HPDE6-E6E7 (cell line): ENCODE data around the gene GAB4.
"Not testable (repeated sequence)": the region's sequence is repeated elsewhere in the genome, so short reads cannot be mapped to it uniquely, and the experiment has no call there.

Experiments used
- DNase-seq: peaks from one replicate; pipeline ENCODE4 v3.0.0; 2011; ENCODE audit warnings: missing footprints; ENCODE audit errors: extremely low spot score

Gene GAB4

DNA sequence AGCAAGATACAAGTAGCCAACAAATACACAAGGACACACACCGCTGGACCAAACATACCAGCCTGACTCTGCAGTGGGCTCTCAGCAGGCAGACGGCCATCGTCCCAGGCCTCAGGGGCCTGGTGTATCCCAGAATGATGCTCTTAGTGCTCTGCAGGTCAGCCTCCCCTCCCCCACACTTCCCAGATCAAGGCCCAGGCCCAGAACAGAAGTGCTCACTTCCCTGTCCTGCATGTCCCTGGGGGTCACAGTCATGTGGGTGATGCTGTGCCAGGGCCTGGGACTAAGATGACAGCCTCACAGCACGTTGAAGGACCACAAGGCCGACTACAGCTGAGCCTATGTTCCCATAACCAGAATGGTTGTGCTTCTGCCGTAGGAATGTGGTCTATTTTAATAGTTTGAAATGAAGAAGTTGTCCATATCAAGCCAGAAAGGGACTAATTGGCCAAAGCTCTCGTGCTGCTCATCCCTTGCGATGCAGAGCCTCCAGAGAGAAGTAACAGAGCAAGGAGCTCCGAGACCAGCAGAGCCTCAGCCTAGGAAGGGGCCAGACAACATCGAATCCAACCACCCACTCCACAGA is 48.6 kb downstream of the GAB4 start:
- no peak for DNase-seq

- no peak for DNase-seq
Observed at GRCh38 chr22:16958475-16958874, 49.5 kb downstream of the GAB4 start.

DNA sequence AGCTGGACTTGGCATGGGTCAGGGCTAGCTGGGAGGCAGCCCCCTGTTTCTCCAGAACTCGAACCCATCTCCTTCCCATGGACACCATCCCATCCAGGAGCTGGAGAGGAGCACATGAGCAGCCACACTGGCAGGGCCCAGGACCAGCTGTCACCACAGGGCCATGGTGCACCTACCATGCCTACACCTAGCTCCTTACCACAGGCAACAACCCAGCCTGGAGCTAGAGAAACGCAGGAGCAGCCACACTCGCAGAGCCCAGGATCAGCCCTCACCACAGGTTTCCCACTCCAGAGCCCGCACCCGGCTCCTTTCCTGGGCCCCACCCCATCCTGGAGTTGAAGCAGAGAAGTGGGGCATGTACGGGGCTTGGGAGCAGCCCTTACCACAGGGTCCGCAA is 50.2 kb downstream of the GAB4 start:
- DNase-seq, result no peak

DNA sequence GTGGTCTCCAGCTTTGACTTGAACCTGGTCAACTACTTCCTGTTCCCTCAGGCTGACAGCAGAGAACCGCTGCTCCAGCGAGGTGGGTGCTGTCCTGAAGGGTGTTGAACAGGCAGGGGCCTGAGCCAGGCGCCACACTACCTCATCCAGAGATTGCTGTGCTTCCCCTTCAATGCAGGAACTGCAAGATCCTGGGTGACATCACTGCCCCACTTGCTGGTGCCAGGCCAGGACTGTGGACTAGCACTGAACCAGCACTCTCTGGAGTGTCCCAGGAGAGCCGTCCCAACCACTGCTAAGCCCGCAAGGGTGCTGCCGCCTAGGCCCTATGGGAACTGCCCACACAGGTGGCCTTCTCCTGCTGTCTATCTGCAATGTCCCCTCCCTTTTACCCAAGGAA is 51.7 kb downstream of the GAB4 start:
- DNase-seq, result no peak

GRCh38 chr22:16955678-16956210 is 52.3 kb downstream of the GAB4 start:
- no peak for DNase-seq

- no peak for DNase-seq
Observed at GRCh38 chr22:16955081-16955480, 52.9 kb downstream of the GAB4 start.

GRCh38 chr22:16954060-16954403 is 54.0 kb downstream of the GAB4 start:
- no peak for DNase-seq

DNA sequence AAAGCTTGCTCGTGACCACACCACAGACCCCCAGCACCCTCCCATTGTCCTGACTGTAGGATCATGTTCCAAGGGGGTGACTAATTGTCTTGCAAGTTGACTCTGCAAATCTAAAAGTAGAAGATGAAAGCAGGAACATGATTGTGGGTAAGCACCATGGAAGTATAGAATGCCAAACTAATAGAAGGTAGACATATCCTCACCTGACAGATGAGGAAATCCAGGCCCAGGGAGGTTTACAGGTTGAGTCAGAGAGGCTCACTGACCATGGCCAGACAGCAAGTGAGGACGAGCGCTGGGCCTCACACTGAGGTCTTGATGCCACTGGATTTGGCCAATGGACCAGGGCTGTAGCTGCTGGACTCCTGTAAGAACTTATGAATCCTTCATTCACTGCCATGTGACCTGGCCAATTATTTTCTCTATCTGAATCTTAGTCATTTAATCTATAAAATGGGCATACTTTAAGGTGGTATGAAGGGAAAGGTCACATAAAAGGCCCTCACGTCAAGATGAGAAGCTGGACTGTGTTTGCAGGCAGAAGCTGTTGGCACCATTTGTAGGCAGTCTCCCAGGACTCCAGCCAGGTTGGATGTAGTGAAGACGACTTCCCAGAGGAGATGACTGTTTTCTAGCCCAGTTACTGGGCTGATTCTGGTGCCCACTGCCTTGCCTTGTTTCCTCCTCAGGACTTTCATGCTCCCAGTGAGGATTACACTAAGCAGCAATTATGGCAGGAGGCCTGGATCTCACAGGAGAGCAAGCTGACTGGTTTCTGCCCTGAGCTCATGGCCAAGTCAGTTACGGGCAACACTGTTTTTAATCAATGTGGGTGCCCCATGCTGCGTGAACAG is 54.6 kb downstream of the GAB4 start:
- no peak for DNase-seq

GRCh38 chr22:16949561-16949960 is 58.5 kb downstream of the GAB4 start:
- no peak for DNase-seq

DNA sequence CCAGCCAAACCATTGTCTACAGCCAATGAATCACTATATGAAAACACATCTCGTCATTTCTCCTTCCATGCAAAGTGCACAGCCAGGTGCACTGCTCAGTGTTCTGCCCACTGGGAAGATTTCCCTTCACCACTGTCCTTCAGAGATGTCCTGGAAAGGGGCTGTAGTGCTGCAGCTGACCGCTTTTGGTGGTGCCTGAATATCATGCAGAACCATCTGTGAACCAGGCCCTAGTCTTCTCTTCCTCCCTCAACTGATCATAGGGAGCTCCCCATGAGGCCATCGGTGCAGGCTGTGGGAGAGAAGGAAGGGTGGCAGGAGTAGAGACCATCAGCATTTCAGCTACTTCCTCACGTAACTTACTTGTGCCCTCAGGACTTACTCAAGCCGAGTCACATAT is 70.2 kb downstream of the GAB4 start:
- DNase-seq, result no peak

DNA sequence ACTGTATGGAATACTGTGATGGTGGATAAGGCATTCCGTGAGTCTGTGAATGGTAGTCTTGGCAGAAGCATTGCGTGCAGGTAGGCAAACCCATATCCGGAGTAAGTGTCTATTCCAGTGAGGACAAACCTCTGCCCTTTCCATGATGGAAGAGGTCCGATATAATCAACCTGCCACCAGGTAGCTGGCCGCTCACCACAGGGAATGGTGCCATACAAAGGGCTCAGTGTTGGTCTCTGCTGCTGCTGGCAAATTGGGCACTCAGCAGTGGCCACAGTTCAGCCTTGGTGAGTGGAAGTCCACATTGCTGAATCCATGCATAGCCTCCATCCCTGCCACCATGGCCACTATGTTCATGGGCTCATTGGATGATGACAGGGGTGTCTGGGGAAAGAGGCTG is 70.8 kb downstream of the GAB4 start:
- not testable (repeated sequence) for DNase-seq

GRCh38 chr22:16936625-16937024 is 71.4 kb downstream of the GAB4 start:
- DNase-seq, result no peak

DNA sequence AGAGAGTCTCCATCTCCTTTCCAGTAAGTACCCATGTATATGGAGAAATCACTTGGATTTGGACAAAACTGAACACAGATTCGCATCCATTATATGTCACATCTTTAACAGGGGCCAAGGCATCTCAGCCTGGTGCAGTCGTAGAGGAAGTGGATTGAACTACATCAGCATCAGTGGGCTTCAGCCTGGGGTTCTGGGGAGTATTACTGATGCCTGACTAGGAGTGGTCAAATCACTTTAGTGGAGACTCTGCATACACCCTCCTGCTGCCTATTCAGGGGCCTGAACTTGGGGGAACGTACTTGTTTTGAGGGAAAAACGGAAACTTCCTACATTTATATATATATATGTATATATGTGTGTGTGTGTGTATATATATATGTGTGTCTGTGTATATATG is 72.8 kb downstream of the GAB4 start:
- DNase-seq, result no peak

- no peak for DNase-seq
Observed at GRCh38 chr22:16933291-16934282, 74.4 kb downstream of the GAB4 start.

- no peak for DNase-seq
Observed at GRCh38 chr22:16932577-16932976, 75.4 kb downstream of the GAB4 start.

- no peak for DNase-seq
Observed at GRCh38 chr22:16925407-16925966, 82.5 kb downstream of the GAB4 start.

GRCh38 chr22:16922706-16923105 is 85.3 kb downstream of the GAB4 start:
- DNase-seq, result no peak

- no peak for DNase-seq
Observed at GRCh38 chr22:16922076-16922475, 85.9 kb downstream of the GAB4 start.

- peak; percentile 57 for DNase-seq
Observed at GRCh38 chr22:16917144-16918003, 90.6 kb downstream of the GAB4 start.

DNA sequence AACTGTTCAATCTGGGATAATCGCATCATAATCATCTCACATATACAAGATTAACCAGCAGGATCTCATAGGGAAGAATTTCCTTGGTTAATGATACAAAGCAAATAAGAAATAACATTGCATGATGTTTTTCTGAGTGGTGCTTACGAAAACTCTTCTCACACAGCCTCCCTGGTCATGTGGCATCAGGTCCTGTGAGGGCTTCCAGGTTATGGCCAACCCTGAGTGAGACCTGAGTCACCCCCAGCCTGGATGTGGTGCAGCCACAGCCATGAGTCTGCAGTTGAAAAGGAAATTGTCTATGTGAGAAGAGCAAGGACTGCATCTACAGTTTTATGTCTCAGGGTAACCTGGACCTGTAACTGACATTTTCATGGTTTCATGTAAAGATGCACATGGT is 92.3 kb downstream of the GAB4 start:
- no peak for DNase-seq

GRCh38 chr22:16914911-16915310 is 93.1 kb downstream of the GAB4 start:
- not testable (repeated sequence) for DNase-seq
